COLO668 (cell line): ENCODE data around the gene COMMD3.

Experiments
- DNase-seq: peaks from one replicate; lab custom pipeline; 2025; ENCODE audit not compliant: unreplicated experiment; lab: John Stamatoyannopoulos, UW

COMMD3 gene

DNA sequence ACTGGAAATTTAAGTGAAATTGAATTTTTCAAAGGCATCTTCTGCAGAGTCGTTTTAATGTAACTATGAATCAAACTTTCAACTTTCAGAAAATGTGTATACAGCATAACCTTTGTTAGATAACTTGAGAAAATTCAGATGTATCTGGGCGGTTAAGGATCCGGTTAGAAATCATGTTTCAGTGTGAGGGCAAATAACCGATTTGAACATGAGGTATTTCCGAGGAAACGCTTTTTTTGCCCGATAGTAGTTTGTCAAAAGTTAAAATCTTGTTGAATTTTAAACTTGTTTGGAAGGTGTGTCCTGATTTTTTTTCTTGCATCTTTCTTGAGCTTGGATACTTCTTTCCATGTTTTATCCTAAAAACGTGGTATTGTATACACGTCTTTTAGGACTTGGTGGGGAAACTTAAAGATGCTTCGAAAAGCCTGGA is 3.4 kb downstream of the COMMD3 start:
- no peak for DNase-seq

DNA sequence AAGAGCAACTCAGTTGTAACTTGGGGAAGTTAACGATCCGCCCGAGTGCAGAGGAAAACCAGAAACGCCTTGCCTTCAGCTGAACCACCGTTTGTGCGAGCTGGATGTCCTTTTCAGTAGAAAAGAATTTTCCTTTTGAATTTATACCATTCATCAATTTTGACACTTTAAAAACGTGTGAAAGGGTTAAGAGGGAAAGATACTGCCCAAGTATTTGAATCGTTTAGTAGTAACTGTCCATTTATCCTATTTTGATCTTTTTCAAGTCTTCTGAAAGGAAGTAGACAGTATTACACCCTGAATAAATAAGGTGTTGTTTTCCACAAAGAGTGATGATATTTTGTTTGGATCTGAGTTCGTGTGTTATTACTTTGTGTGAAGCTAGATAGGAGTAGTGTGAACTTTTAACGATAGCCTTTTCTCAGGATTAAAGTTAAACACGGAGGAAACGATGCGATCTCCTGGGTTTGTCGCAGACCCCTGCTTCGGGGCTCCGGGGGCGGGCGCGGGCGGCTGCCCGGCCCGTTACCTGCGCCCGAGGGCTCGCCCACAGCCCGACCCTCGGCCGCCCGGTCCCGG is 3.9 kb downstream of the COMMD3 start:
- no peak for DNase-seq

- DNase-seq, result peak; percentile 73
Observed at GRCh38 chr10:22320591-22321155, 4.5 kb downstream of the COMMD3 start, which contains the start of gene BMI1. BMI1 (plus strand) TSS chr10:22321099; CDS start chr10:22326450, 5,351 bp downstream.

DNA sequence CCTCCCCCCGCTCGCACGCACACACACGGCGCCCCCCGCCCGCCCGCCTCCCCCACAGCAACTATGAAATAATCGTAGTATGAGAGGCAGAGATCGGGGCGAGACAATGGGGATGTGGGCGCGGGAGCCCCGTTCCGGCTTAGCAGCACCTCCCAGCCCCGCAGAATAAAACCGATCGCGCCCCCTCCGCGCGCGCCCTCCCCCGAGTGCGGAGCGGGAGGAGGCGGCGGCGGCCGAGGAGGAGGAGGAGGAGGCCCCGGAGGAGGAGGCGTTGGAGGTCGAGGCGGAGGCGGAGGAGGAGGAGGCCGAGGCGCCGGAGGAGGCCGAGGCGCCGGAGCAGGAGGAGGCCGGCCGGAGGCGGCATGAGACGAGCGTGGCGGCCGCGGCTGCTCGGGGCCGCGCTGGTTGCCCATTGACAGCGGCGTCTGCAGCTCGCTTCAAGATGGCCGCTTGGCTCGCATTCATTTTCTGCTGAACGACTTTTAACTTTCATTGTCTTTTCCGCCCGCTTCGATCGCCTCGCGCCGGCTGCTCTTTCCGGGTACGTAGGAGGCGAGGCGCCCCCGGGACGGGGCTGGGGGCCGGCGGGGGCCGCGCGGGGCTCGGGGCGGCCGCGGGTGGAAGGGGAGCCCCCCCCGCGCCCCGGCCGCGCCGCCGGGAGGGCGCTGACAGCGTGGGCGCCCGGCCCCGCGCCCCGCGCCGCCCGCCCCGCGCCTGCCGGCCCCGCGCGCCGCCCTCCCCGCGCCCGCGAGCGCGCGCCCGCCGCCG is 5.2 kb downstream of the COMMD3 start:
- peak; percentile 64 for DNase-seq

GRCh38 chr10:22321924-22322640 is 5.9 kb downstream of the COMMD3 start:
- DNase-seq, result peak; percentile 43

DNA sequence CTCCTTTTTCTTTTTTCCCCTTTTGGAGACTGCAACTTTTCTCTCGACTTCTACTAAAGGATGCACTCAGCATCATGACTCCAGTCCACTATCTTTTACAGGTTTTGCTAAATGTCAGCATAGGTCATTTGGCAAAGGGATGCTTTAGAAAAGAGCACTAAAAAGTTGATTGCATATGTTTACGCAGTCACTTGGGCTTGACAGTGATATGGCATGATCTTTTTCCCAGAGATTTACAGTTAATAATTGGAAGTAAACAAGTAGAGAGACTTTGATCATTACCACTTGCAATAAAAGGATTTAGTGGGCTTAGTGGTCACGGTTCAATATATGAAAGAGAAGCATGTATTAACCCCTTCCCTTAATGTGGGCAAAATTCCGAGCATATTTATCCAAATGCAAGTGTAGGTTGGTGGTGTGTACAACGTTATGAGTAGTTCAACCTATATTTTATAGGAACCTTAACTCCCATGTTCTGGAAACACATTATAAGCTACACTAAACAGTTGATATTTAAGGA is 6.5 kb downstream of the COMMD3 start:
- no peak for DNase-seq

- no peak for DNase-seq
Observed at GRCh38 chr10:22323538-22324305, 7.5 kb downstream of the COMMD3 start.

DNA sequence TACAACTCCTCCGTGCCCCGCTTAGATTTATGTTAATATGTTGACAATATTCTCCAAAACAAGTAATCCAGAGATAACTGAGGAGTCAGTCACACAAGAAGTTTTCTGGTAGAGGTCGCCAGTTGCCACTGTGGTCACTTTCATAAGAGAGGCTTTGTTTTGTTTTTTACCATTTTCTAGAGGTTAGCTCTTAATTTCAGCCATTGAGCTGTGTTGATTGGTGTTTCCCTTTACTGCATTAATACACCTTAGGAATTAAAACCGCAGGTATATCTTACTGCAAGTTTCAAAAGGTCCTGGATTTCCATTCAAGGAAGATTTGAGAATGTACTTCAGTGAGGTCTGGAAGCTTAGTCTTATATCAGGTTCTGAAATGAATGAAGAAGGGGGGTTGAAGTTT is 8.2 kb downstream of the COMMD3 start:
- no peak for DNase-seq

GRCh38 chr10:22324893-22325271 is 8.7 kb downstream of the COMMD3 start:
- no peak for DNase-seq

- DNase-seq, result peak; percentile 78
Observed at GRCh38 chr10:22325272-22326144, 9.3 kb downstream of the COMMD3 start.

DNA sequence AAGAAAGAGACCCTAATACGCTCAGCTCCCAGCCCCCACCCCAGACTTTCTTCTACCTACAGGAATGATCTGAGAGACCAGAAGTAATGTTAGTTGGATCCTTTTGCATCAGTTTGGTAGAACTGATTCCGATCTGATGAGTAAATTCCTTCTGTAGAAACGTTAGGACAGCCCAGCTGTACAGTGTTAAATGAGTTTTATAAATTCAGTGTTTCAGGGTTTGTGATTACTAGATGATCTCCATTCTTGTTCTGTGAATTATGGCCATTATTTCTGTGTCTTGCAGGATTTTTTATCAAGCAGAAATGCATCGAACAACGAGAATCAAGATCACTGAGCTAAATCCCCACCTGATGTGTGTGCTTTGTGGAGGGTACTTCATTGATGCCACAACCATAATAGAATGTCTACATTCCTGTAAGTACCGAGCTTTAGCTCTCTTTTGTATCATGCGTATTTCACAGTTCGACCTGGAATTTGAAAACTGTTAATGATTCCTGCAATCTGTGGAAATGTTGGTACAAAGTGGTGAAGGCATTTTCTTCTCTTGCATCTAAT is 10.0 kb downstream of the COMMD3 start:
- no peak for DNase-seq

GRCh38 chr10:22329150-22329549 is 13.0 kb downstream of the COMMD3 start:
- no peak for DNase-seq

DNA sequence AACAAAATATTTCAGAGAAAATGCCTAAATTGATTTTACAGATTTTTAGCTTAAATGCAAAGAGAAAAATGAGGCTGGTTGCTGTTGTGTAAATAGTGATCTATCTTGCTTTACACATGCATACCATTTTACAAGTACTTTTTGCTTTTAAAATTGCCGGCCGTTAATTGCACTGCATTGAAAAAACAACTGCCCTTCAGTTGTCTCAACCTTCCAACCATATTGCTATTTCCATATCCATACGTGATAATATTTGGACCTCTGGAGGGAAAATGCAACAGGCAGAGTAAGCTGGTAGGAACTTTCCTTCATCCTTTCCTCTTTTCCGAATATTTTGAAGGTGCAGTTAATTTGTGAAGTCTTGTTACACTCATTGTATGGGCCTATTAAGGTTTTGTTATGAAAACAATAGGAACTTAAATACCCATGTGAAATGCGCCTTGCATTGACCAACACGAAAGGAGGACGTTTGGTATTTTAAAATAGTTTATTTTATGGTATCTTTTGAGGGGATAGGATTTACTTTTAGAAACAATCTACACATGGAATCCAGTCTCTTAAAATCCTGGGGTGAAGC is 16.0 kb downstream of the COMMD3 start:
- DNase-seq, result no peak

DNA sequence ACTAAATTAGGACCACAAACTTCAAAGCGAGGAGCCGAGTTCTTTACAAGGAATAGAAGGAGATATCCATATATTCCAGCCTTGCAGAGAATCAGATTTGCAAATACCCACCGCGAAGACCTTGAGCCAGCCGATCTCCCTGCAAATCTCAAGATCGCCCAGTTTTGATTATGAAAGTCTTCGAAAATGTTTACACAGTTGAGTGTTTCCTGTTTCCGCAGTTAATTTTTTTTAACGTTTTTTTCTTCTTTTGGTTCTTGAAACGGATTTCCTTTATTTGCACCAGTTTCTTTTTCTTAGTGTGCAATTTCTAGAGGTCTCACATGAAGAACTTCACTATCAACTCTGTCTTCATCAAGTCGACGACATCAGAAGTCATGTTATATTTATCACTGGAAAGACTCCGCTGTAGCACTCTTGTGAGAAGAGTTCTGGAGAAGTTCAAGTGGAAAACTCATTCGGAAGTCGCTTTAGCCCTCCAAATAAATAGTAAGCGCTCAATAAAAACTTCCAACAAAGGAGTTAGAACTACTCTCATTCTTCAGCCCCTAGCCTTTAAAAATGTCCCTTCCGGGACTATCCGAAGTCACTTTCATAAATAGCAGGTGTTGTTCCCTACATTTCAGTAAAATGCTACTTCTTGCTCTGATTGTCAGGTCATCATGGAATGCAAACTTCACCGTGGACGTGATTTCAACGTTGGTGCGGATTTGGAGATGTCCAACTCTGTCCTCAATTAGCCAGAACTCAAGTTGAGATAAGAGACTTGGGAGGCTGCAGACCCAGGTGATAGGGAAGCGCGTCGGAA is 17.2 kb downstream of the COMMD3 start:
- DNase-seq, result no peak

DNA sequence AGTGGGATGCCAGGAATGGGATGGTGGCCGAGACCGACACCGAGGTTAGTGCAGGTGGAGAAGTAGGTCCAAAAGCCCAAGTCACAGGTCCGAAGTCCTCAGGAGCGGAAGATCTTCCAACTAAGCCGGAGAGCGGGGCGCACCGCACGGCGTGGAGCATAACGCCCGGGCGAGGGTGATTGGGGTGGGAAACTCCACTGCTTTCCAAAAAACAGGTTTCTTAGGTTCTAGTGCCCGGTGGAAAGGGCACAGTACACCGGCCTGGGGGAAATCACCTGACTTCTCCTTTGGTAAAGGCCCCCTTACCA is 17.7 kb downstream of the COMMD3 start:
- DNase-seq, result no peak

- no peak for DNase-seq
Observed at GRCh38 chr10:22334414-22335172, 18.4 kb downstream of the COMMD3 start.

- no peak for DNase-seq
Observed at GRCh38 chr10:22335173-22335933, 19.2 kb downstream of the COMMD3 start.
